Esophagus mucosa (tissue), 1 donor: ENCODE measurements around the gene GRB2. TPM values are rescaled to one million over a fixed set of nuclear protein-coding genes. Genes with fewer than 3 reads are reported as not detected.
"Not testable (repeated sequence)": the region's sequence is repeated elsewhere in the genome, so short reads cannot be mapped to it uniquely, and the experiment has no call there.

Source experiments
- ATAC-seq: fragments of 200-7000 bp; cut with Tn5 transposase; one replicate; pipeline ENCODE4 v1.9.1; 2020
- total RNA-seq: library from RNA; stranded (reverse); gene quantifications from one replicate; pipeline ENCODE4 v1.2.4, GENCODE V29; 2023
- donor health status: DM: yes; HTN: yes; CAD: no.

GRB2 gene
- total RNA-seq, 1 donor from 2014 or later: 64.4 TPM

GRCh38 chr17:75348386-75349012, 57.0 kb downstream of the GRB2 start:
- ATAC-seq: no peak

- no peak for ATAC-seq
These were observed 58.6 kb downstream of the GRB2 start for GRCh38 chr17:75346906-75347305.

- not testable (repeated sequence) for ATAC-seq
These were observed 59.1 kb downstream of the GRB2 start for GRCh38 chr17:75346368-75346767.

- ATAC-seq: peak; percentile 49
These were observed 59.8 kb downstream of the GRB2 start for GRCh38 chr17:75345514-75346167.

GRCh38 chr17:75344666-75345065, 60.8 kb downstream of the GRB2 start:
- ATAC-seq: no peak

- no peak for ATAC-seq
These were observed 62.5 kb downstream of the GRB2 start for GRCh38 chr17:75342996-75343395.

GRCh38 chr17:75341784-75342486, 63.5 kb downstream of the GRB2 start:
- no peak for ATAC-seq

GRCh38 chr17:75340631-75341030, 64.8 kb downstream of the GRB2 start:
- ATAC-seq: no peak

- ATAC-seq: no peak
These were observed 65.5 kb downstream of the GRB2 start for GRCh38 chr17:75339971-75340370.

- ATAC-seq: no peak
These were observed 67.1 kb downstream of the GRB2 start for GRCh38 chr17:75338335-75338734.

GRCh38 chr17:75335315-75335714, 70.2 kb downstream of the GRB2 start:
- no peak for ATAC-seq

- ATAC-seq: no peak
These were observed 70.8 kb downstream of the GRB2 start for GRCh38 chr17:75334723-75335122.

GRCh38 chr17:75331671-75332070, 73.8 kb downstream of the GRB2 start:
- ATAC-seq: no peak

GRCh38 chr17:75327757-75328156, 77.7 kb downstream of the GRB2 start:
- ATAC-seq: no peak

- ATAC-seq: no peak
These were observed 79.1 kb downstream of the GRB2 start for GRCh38 chr17:75326226-75326848.

GRCh38 chr17:75325827-75326225, 79.7 kb downstream of the GRB2 start:
- ATAC-seq: no peak

GRCh38 chr17:75325348-75325747, 80.1 kb downstream of the GRB2 start:
- ATAC-seq: no peak

- ATAC-seq: no peak
These were observed 84.0 kb downstream of the GRB2 start for GRCh38 chr17:75321506-75321905.

GRCh38 chr17:75319904-75320691, 85.4 kb downstream of the GRB2 start:
- ATAC-seq: no peak

- no peak for ATAC-seq
These were observed 86.8 kb downstream of the GRB2 start for GRCh38 chr17:75318615-75319222.

GRCh38 chr17:75318211-75318610, 87.3 kb downstream of the GRB2 start:
- ATAC-seq: no peak

GRCh38 chr17:75317671-75318070, 87.8 kb downstream of the GRB2 start:
- ATAC-seq: no peak
